ENCODE results near the gene PCDH9. TPM values are rescaled to one million over a fixed set of nuclear protein-coding genes. Genes with fewer than 3 reads are reported as not detected.

PCDH9 gene
- polyA plus RNA-seq, 1 of the 3 experiments (the other 2 are of a cell fraction) = 1.3 TPM

DNA sequence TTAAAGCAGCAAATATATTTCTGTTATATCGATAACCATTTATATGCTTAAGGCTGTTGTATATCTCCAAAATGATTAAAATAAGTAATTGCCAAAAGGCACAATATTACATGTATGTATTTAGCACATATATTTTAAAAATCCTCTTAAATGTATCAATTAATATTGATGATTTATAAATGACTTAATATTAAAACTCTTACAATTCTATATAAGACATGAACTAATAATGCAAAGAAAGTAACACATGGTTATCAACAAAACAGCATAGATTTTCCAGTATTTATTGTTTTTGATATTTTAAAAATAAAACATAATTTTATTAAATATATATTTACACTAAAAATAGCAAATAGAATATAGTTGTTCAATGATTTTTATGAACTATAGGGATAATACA lies 32.4 kb downstream of the PCDH9 start:
- DNase-seq = no peak
- no peaks in the 10 kb centered on the region; the same call in 1 of the 2 replicates for H3K9me3 ChIP-seq
- H3F3A ChIP-seq (replicated peaks; ENCODE audit: insufficient read depth) = no peaks in the 10 kb centered on the region
- CTCF ChIA-PET = no interaction called here
- WGBS (ENCODE audit: low lambda C conversion rate) = 94% methylated on average over 1 of the region's 1 CpG
- peaks cover 0 to 3% of the 10 kb centered on the region in 2 experiments for H3K36me3 ChIP-seq (replicated peaks in 1 of 2; ENCODE audit: control insufficient read depth in 1 of 2, insufficient read depth in 2 of 2, low read length in 1 of 2)
- H3K79me2 ChIP-seq (ENCODE audit: insufficient read depth) = no peaks in the 10 kb centered on the region
- peaks cover 0 to 2% of the 10 kb centered on the region in 2 experiments; a peak in 1 of 4 replicates for H3K4me1 ChIP-seq (ENCODE audit: control insufficient read depth in 1 of 2, insufficient read depth in 2 of 2, low read depth in 1 of 2, low read length in 1 of 2)
- H3K9me2 ChIP-seq = no peaks in the 10 kb centered on the region; the same call in 1 of the 2 replicates
- no peak overlapping the region for H3K4me3 ChIP-seq (ENCODE audit: low read depth in 2 of 2, low read length in 1 of 2)
- H3K9ac ChIP-seq = no peak overlapping the region
- no peak overlapping the region for H3K27ac ChIP-seq (ENCODE audit: low read depth in 2 of 2, low read length in 1 of 2)
- POLR2A ChIA-PET = no interaction called here
- H4K20me1 ChIP-seq (ENCODE audit: insufficient read depth) = no peaks in the 10 kb centered on the region
- H2AFZ ChIP-seq (ENCODE audit: low read depth) = no peak overlapping the region
- H3K27me3 ChIP-seq (ENCODE audit: insufficient read depth) = no peaks in the 10 kb centered on the region
- TF ChIP-seq, protein P1, sequence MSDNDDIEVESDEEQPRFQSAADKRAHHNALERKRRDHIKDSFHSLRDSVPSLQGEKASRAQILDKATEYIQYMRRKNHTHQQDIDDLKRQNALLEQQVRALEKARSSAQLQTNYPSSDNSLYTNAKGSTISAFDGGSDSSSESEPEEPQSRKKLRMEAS (IDR thresholded peaks at IDR 0.05; ENCODE audit: low read depth) = no peak
- TF ChIP-seq YY1 (IDR thresholded peaks at IDR 0.05; ENCODE audit: low read depth) (no peak), RXRA (IDR thresholded peaks at IDR 0.05; ENCODE audit: borderline replicate concordance, low read depth) (no peak)
- no peak overlapping the region for H3K4me2 ChIP-seq

DNA sequence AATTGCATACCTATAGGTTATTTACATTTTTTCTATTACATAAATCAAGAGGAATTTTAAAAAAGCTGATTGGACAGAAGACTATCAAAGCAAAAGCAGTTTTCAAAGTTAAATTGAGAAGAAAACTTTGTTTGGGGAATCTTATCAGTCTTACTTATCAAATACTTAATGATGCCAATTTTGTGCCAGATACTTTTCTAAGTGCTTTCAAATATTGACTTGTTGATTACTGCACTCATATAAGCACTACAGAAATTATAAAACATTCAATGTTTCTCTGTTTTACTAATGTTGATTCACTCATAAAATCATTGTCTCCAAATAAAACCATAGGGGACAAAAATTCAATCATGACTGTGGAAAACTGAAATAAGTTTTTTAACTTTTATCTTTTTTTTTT lies 36.2 kb downstream of the PCDH9 start:
- Histone ChIP-seq H2AFZ (ENCODE audit: low read depth) (peak overlapping the region; percentile 32; the same call in 1 of the 2 replicates), H3K4me2 (no peak overlapping the region), H3K9ac (no peak overlapping the region), H4K20me1 (ENCODE audit: insufficient read depth) (no peaks in the 10 kb centered on the region), H3F3A (replicated peaks; ENCODE audit: insufficient read depth) (no peaks in the 10 kb centered on the region), H3K27me3 (ENCODE audit: insufficient read depth) (no peaks in the 10 kb centered on the region), H3K4me1 (ENCODE audit: control insufficient read depth in 1 of 2, insufficient read depth in 2 of 2, low read depth in 1 of 2, low read length in 1 of 2) (no peaks in the 10 kb centered on the region), H3K79me2 (ENCODE audit: insufficient read depth) (no peaks in the 10 kb centered on the region), H3K36me3 (replicated peaks in 1 of 2; ENCODE audit: control insufficient read depth in 1 of 2, insufficient read depth in 2 of 2, low read length in 1 of 2) (no peaks in the 10 kb centered on the region), H3K9me3 (no peaks in the 10 kb centered on the region), H3K4me3 (ENCODE audit: low read depth in 2 of 2, low read length in 1 of 2) (no peak overlapping the region), H3K27ac (ENCODE audit: low read depth in 2 of 2, low read length in 1 of 2) (no peak overlapping the region), H3K9me2 (no peaks in the 10 kb centered on the region)
- CTCF ChIA-PET = interaction anchor here (1.4 kb wide), 1 partner anchor 12 kb away, joined by 3 read pairs; no protein-coding TSS in a partner anchor
- DNase-seq = no peak
- TF ChIP-seq CTCF (IDR thresholded peaks at IDR 0.05) (no peak), SMC3 (IDR thresholded peaks at IDR 0.05; ENCODE audit: low read depth, low read length) (no peak), RCOR1 (IDR thresholded peaks at IDR 0.05; ENCODE audit: low read length) (no peak), ZBTB33 (IDR thresholded peaks at IDR 0.05; ENCODE audit: borderline replicate concordance, low read depth) (no peak), FOXJ3 (CRISPR knock-in tag; IDR thresholded peaks at IDR 0.05) (no peak), YY1 (IDR thresholded peaks at IDR 0.05; ENCODE audit: low read depth) (no peak), GATA2 (CRISPR knock-in tag; IDR thresholded peaks at IDR 0.05) (no peak), RAD21 (IDR thresholded peaks at IDR 0.05; ENCODE audit: low read length) (no peak)
- POLR2A ChIA-PET = no interaction called here

Data from SK-N-SH (cell line).